22Rv1 (cell line): ENCODE data around the gene THBD.

ENCODE experiments used
- H3K27ac ChIP-seq: fragments of 450-650 bp; 2 replicates; pipeline ENCODE4 v1.5.1; 2017
- ZFX ChIP-seq: fragments of 450-650 bp; IDR thresholded peaks from 2 replicates; pipeline ENCODE4 v1.6.1; 2017; ENCODE audit warnings: antibody characterized with exemption, borderline replicate concordance
- TF ChIP-seq, protein P1 (sequence below): fragments of 450-650 bp; IDR thresholded peaks from 2 replicates; pipeline ENCODE4 v1.5.1; 2017; ENCODE audit warnings: mild to moderate bottlenecking

THBD gene

DNA sequence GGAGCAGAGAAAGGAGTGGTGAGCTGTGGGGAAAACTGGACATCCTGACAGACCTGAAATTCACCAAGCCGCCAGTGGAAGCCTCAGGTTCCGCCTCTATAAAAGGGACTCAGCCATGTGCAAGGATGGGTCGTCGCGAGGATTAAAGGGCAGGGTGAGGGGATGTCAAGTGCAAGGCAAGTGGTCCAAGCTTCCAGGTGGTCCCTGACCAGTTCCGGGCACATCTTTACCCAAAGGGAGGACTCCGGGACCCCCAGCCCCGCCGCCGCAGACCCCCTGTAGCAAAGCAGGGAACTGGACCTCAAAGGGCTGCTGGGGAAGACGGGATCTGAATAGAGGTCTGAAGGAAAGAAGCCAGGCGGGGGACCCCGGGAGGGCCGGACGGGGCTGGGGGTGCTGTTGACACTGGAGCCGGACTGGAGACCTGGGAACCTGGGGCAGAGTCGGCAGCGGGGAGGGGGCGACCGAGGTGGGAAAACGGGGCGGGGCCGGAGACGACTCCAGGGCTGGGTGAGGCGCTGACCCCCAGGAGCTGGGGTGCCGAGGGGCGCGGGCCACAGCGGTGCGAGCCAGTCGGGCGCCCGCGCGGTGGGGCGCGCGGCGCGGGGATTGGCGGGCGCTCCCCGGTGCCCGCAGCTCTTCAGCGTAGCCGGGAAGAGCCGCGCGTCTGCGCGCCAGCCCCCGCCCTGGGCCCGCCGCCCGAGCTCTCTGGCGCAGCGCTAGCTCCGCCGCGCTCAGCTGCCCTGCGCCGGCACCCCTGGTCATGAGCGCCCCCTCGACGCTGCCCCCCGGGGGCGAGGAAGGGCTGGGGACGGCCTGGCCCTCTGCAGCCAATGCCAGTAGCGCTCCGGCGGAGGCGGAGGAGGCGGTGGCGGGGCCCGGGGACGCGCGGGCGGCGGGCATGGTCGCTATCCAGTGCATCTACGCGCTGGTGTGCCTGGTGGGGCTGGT lies 14.5 kb downstream of the THBD start, which contains the start of gene SSTR4:
Gene SSTR4, plus strand, starts transcription at position 592 of the 951 bp plus-strand sequence. Its CDS starts 172 bp downstream, at position 764.
- no peak within 1 kb of the TSS for H3K27ac ChIP-seq
- no peak for TF ChIP-seq ZFX
- TF ChIP-seq, protein P1, sequence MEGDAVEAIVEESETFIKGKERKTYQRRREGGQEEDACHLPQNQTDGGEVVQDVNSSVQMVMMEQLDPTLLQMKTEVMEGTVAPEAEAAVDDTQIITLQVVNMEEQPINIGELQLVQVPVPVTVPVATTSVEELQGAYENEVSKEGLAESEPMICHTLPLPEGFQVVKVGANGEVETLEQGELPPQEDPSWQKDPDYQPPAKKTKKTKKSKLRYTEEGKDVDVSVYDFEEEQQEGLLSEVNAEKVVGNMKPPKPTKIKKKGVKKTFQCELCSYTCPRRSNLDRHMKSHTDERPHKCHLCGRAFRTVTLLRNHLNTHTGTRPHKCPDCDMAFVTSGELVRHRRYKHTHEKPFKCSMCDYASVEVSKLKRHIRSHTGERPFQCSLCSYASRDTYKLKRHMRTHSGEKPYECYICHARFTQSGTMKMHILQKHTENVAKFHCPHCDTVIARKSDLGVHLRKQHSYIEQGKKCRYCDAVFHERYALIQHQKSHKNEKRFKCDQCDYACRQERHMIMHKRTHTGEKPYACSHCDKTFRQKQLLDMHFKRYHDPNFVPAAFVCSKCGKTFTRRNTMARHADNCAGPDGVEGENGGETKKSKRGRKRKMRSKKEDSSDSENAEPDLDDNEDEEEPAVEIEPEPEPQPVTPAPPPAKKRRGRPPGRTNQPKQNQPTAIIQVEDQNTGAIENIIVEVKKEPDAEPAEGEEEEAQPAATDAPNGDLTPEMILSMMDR, result no peak

DNA sequence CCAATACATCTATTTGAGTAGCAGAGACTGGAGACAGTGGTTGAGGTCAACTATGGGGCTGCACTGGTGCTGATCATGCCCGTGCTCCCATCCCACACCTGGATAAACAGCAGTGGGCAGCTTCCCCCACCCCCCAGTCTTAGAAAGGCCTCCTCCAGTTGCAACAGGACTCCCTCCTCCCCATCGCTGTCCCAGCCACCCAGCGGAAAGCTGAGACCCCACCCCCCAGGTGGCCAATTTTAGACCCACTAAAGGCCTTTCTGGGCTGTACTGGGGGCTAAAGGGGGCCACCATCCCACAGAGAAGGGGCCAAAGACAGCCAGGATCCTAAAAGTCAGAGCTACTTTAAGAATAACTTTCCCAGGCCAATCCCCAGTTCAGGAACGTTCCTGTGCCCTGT lies 15.6 kb downstream of the THBD start:
- H3K27ac ChIP-seq, result no peak overlapping the region
- TF ChIP-seq, protein P1, result no peak
- no peak for TF ChIP-seq ZFX

DNA sequence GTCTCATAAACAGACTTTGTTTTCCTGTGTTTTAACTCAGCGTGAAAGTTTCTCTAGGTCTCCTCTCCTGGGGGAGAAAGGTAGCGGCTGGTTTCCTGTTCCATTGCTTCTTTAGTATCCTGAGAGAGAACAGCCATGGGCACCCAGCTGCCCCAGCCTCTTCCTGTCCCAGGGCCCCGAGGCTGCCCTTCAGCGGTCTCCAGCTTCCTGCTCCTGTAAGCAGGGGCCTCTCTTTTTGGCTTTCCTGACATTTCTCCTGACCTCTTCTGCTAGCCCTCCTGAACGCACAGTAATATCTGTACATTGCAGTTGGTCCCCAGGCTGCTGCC lies 16.8 kb downstream of the THBD start:
- no peak for TF ChIP-seq ZFX
- TF ChIP-seq, protein P1, result no peak

DNA sequence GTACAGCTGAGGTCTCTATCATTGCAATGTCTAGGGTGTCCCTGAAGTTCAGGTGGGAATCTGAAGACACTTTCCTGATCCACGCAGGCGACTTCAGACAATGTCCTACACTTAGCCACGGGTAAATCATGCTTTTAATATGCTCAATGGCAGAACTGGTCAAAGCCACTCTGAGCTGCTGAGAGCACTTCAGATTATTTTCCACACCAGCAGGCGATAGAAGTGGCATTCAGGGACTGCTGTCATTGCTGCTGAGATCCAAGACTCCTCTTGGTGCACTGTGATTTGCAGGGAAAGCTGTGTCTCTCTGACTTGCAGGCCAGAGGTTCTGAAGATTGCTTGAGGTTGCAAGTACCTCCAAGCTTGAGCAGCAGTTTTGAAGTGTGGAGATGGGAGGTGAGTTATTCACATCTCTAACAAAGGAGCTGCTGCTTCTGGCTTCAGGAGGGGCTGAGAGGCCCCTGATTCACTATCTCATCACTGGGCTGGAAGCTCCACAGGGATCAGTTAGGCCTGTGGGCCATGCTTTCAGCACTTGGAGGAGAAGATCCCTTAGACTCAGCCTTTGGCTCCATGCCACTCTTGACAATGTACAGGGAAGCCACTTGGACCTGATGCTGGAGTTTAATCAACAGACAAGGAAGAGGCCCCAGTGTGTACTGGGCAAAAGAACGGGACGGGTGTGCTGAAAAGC lies 17.3 kb downstream of the THBD start:
- H3K27ac ChIP-seq, result no peak overlapping the region
- no peak for TF ChIP-seq ZFX
- TF ChIP-seq, protein P1, result no peak

More for the DNA sequence above, 16.8 kb downstream of the THBD start:
- H3K27ac ChIP-seq, result no peak overlapping the region

DNA sequence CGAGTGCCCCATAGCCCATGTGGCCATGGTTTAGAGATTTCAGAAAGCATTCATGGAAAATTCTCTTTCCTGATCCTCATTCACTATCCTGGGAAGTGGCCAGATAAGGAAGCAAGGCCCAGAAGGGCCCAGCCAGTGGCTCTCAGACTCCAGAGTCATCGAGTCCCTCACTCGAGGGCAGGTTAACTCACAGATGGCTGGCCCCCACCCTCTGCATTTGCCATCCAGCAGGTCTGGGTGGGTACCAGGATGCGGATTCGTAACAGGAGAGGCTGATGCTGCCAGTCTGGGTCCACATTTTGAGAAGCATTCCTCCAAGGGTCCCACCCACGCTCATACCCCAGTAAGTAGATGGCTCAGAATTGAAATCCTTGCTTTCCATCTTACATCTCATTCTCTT lies 18.1 kb downstream of the THBD start:
- H3K27ac ChIP-seq, result no peak overlapping the region
- TF ChIP-seq, protein P1, result no peak
- no peak for TF ChIP-seq ZFX

DNA sequence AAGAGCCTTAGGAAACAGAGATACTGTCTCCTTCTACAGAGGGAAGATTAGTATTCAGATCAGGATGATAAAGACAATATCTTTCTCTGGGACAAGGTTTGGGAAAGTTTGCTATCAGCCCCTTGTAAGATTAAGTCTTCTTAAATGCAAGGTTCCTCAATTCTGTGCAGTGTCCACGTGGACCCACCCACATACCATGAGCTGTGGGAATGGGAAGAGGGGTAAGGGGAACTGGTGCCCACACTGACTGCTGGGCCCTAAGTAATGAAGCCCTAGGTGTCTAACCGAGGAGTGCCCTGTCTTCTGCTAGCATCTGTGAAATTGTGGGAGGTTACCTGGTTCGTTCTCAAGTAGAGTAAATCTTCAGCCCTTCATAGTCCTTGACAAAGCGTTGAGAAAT lies 20.1 kb downstream of the THBD start:
- no peak overlapping the region for H3K27ac ChIP-seq
- TF ChIP-seq ZFX, result no peak
- TF ChIP-seq, protein P1, result no peak

DNA sequence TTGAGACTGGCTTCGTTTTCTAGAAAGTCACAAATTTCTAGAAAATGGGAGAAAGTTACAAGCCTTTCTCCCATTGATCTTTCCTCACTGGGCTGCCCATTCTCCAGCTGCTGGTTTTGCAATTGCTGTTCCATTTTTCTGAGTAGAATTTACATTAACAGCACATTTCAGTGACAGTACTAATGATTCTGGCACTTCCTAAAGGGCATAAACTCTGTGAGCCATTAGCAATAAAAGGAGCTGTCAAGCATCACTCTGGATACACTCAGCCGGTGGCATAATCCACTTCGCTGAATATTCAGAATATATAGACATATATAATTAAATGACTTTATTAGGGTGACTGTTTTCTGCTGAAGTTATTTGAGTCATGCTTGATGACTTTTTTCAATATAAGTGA lies 21.1 kb downstream of the THBD start:
- H3K27ac ChIP-seq, result no peak overlapping the region
- no peak for TF ChIP-seq ZFX
- TF ChIP-seq, protein P1, result no peak
